ENCODE results near the gene FAH.

GRCh38 chr15:80184554-80184953, 31.8 kb downstream of the FAH start:
- no peak for TF ChIP-seq TCF7L2 (IDR thresholded peaks at IDR 0.05; ENCODE audit: low read depth, low read length)
- no peak for TF ChIP-seq REST (IDR thresholded peaks at IDR 0.05; ENCODE audit: insufficient read depth in 1 of 2, low read depth in 2 of 2, low read length in 1 of 2)
- no peak for TF ChIP-seq CTCF (IDR thresholded peaks at IDR 0.05)
